OCI-LY1 (cell line): ENCODE measurements around the gene SLC2A4RG.
A peak's percentile ranks its signal among the peaks of the same experiment; 100 is the strongest.
"Not testable (repeated sequence)": the region's sequence is repeated elsewhere in the genome, so short reads cannot be mapped to it uniquely, and the experiment has no call there.

Experiments
- H2AFZ ChIP-seq: fragments of 200-600 bp; sonication (generic), shearing (Covaris generic); 2 replicates; pipeline ENCODE4 v1.6.0; 2014; ENCODE audit warnings: antibody characterized with exemption, mild to moderate bottlenecking, low read length
- H3F3A ChIP-seq: fragments of 200-600 bp; sonication (generic), shearing (Covaris generic); 2 replicates; pipeline ENCODE4 v1.6.0; 2014; ENCODE audit warnings: mild to moderate bottlenecking, antibody characterized with exemption, low read length, moderate library complexity; ENCODE audit not compliant: insufficient read depth
- H3K27ac ChIP-seq: fragments of 200-600 bp; sonication (generic); 2 replicates; pipeline ENCODE4 v1.5.1; 2014; ENCODE audit warnings: low read length, mixed run types, mild to moderate bottlenecking, low read depth; ENCODE audit not compliant: poor library complexity, severe bottlenecking
- H3K27me3 ChIP-seq: fragments of 200-600 bp; sonication (generic); 2 replicates; pipeline ENCODE4 v1.6.0; 2014; ENCODE audit warnings: antibody characterized with exemption, mild to moderate bottlenecking, low read length, moderate library complexity; ENCODE audit not compliant: insufficient read depth
- H3K36me3 ChIP-seq: fragments of 200-600 bp; sonication (generic); 2 replicates; pipeline ENCODE4 v1.6.1; 2014; ENCODE audit warnings: mild to moderate bottlenecking, antibody characterized with exemption, low read length, moderate library complexity, mixed read lengths; ENCODE audit not compliant: insufficient read depth
- H3K4me1 ChIP-seq: fragments of 200-600 bp; sonication (generic); 2 replicates; pipeline ENCODE4 v1.5.1; 2014; ENCODE audit warnings: mild to moderate bottlenecking, low read length, moderate library complexity; ENCODE audit not compliant: insufficient read depth, severe bottlenecking
- H3K4me2 ChIP-seq: fragments of 200-600 bp; sonication (generic), shearing (Covaris generic); 2 replicates; pipeline ENCODE4 v1.6.1; 2014; ENCODE audit warnings: low read length
- H3K4me3 ChIP-seq: fragments of 200-600 bp; sonication (generic); 2 replicates; pipeline ENCODE4 v1.5.1; 2014; ENCODE audit warnings: low read length, low read depth, mild to moderate bottlenecking, mixed read lengths; ENCODE audit not compliant: poor library complexity, severe bottlenecking
- H3K79me2 ChIP-seq: fragments of 200-600 bp; shearing (Covaris generic); 2 replicates; pipeline ENCODE4 v1.6.1; 2016; ENCODE audit warnings: mixed run types, low read length, mixed read lengths; ENCODE audit not compliant: insufficient read depth
- H3K9ac ChIP-seq: fragments of 200-600 bp; sonication (generic), shearing (Covaris generic); 2 replicates; pipeline ENCODE4 v1.6.1; 2014; ENCODE audit warnings: mild to moderate bottlenecking, low read length, mixed read lengths
- H3K9me2 ChIP-seq: fragments of 200-600 bp; sonication (generic), shearing (Covaris generic); 2 replicates; pipeline ENCODE4 v1.6.1; 2014; ENCODE audit warnings: low read depth, mild to moderate bottlenecking, low read length, mixed read lengths
- H3K9me3 ChIP-seq: fragments of 200-600 bp; shearing (Covaris generic); 2 replicates; pipeline ENCODE4 v1.6.1; 2014; ENCODE audit warnings: low read length, mixed read lengths
- H4K20me1 ChIP-seq: fragments of 200-600 bp; sonication (generic), shearing (Covaris generic); 2 replicates; pipeline ENCODE4 v1.6.0; 2016; ENCODE audit warnings: mild to moderate bottlenecking, low read length; ENCODE audit not compliant: insufficient read depth
- EZH2 ChIP-seq: fragments of 200-600 bp; sonication (generic), shearing (Covaris generic); IDR thresholded peaks from 2 replicates; pipeline ENCODE4 v1.8.0; 2017; ENCODE audit warnings: borderline replicate concordance, mixed run types, mild to moderate bottlenecking, antibody characterized with exemption, low read length, moderate library complexity, mixed read lengths
- TF ChIP-seq, protein P1 (sequence below): fragments of 200-600 bp; sonication (generic), shearing (Covaris generic); IDR thresholded peaks from 2 replicates; pipeline ENCODE4 v1.5.1; 2017; ENCODE audit warnings: mild to moderate bottlenecking, antibody characterized with exemption, low read length, moderate library complexity, mixed read lengths

The SLC2A4RG gene

GRCh38 chr20:63775096-63775978 lies 35.8 kb downstream of the SLC2A4RG start:
- H3K4me3 ChIP-seq: no peak overlapping the region
- H3K4me1 ChIP-seq: peaks cover 6% of the 10 kb centered on the region
- no peak overlapping the region for H3K4me2 ChIP-seq
- no peak overlapping the region for H3K9ac ChIP-seq
- H3K9me2 ChIP-seq: no peaks in the 10 kb centered on the region
- no peak overlapping the region for H3K27ac ChIP-seq
- no peaks in the 10 kb centered on the region for H4K20me1 ChIP-seq
- peaks cover 4% of the 10 kb centered on the region; the same call in 1 of the 2 replicates for H3K36me3 ChIP-seq
- no peaks in the 10 kb centered on the region for H3F3A ChIP-seq
- no peak for TF ChIP-seq EZH2
- TF ChIP-seq, protein P1, sequence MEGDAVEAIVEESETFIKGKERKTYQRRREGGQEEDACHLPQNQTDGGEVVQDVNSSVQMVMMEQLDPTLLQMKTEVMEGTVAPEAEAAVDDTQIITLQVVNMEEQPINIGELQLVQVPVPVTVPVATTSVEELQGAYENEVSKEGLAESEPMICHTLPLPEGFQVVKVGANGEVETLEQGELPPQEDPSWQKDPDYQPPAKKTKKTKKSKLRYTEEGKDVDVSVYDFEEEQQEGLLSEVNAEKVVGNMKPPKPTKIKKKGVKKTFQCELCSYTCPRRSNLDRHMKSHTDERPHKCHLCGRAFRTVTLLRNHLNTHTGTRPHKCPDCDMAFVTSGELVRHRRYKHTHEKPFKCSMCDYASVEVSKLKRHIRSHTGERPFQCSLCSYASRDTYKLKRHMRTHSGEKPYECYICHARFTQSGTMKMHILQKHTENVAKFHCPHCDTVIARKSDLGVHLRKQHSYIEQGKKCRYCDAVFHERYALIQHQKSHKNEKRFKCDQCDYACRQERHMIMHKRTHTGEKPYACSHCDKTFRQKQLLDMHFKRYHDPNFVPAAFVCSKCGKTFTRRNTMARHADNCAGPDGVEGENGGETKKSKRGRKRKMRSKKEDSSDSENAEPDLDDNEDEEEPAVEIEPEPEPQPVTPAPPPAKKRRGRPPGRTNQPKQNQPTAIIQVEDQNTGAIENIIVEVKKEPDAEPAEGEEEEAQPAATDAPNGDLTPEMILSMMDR: peak; percentile 54
- peaks cover 8% of the 10 kb centered on the region; the same call in 1 of the 2 replicates for H3K27me3 ChIP-seq
- H3K9me3 ChIP-seq: no peaks in the 10 kb centered on the region
- no peaks in the 10 kb centered on the region for H3K79me2 ChIP-seq
- no peak overlapping the region for H2AFZ ChIP-seq

DNA sequence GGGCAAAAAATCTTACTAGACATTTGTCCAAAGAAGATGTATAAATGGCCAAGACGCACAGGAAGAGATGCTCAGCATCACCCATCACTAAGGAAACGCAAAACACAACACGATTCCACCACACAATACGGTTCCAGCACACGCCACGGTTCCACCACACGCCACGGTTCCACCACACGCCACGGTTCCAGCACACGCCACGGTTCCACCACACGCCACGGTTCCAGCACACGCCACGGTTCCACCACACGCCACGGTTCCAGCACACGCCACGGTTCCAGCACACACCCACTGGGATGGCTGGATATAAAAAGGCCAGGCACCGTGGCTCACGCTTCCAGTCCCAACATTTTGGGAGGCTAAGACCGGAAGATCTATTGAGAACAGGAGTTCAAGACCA lies 37.3 kb downstream of the SLC2A4RG start:
- H3K4me3 ChIP-seq, H3K4me1 ChIP-seq, H3K27me3 ChIP-seq, H3K36me3 ChIP-seq, H2AFZ ChIP-seq, H3K79me2 ChIP-seq, H3K9ac ChIP-seq, H4K20me1 ChIP-seq, H3K9me2 ChIP-seq, H3K4me2 ChIP-seq, H3K9me3 ChIP-seq, H3F3A ChIP-seq, H3K27ac ChIP-seq: not testable (repeated sequence)

DNA sequence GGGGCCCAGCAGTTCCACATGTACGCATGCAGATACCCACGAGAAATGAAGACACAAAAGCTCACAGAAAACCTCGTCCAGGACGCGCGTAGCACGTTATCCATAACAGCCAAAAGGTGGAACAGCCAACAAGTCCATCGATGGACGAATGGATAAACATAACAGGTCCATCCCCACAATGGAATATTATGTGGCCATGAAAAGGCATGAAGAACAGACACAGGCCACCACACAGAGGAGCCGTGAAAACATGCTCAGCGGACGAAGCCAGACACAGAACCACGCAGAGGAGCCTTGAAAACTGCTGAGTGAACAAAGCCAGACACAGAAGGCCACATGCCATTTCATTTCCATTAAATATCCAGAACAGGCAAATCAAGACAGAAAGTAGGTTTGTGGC lies 38.0 kb downstream of the SLC2A4RG start:
- peaks cover 8% of the 10 kb centered on the region; the same call in 1 of the 2 replicates for H3K27me3 ChIP-seq
- no peak overlapping the region for H3K9ac ChIP-seq
- TF ChIP-seq EZH2: no peak
- TF ChIP-seq, protein P1: no peak
- H3K79me2 ChIP-seq: no peaks in the 10 kb centered on the region
- H2AFZ ChIP-seq: no peak overlapping the region
- H3K9me2 ChIP-seq: no peaks in the 10 kb centered on the region
- no peaks in the 10 kb centered on the region for H3F3A ChIP-seq
- peaks cover 9% of the 10 kb centered on the region for H3K4me1 ChIP-seq
- H3K4me3 ChIP-seq: no peak overlapping the region
- no peaks in the 10 kb centered on the region for H4K20me1 ChIP-seq
- H3K27ac ChIP-seq: no peak overlapping the region
- H3K36me3 ChIP-seq: peaks cover 4% of the 10 kb centered on the region; the same call in 1 of the 2 replicates
- H3K4me2 ChIP-seq: no peak overlapping the region
- H3K9me3 ChIP-seq: no peaks in the 10 kb centered on the region
